Activated CD8-positive, alpha-beta memory T cell treated with anti-CD3 and anti-CD28 coated beads for 48 hours (primary cell): ENCODE data around the gene MARCHF6.
"Not testable (repeated sequence)": the region's sequence is repeated elsewhere in the genome, so short reads cannot be mapped to it uniquely, and the experiment has no call there.

ENCODE experiments used
- DNase-seq, 3 experiments: peaks; one replicate each; pipeline ENCODE4 v3.0.0-alpha.2; 2020; ENCODE audit warnings: low read depth in 2 of 3, low spot score in 2 of 3

MARCHF6 gene

DNA sequence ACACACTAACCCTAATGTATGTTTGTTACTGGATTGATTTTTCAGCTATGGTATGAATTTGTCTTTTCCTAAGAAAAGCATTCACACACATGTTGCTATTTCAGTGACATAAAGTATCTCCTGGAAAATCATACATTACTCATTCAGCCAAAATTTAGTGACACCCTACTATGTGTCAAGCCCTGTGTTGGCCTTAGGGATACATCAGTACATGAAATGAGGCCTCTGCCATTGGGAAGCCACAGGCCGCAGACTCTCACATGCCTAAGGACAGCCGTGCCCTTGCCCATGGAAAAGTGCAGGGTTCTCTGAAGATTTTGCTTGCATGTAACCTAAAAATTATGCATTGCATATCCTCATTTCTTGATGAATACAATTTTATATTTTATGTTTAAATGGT is 5.2 kb upstream of the MARCHF6 start:
- DNase-seq, result no peak

DNA sequence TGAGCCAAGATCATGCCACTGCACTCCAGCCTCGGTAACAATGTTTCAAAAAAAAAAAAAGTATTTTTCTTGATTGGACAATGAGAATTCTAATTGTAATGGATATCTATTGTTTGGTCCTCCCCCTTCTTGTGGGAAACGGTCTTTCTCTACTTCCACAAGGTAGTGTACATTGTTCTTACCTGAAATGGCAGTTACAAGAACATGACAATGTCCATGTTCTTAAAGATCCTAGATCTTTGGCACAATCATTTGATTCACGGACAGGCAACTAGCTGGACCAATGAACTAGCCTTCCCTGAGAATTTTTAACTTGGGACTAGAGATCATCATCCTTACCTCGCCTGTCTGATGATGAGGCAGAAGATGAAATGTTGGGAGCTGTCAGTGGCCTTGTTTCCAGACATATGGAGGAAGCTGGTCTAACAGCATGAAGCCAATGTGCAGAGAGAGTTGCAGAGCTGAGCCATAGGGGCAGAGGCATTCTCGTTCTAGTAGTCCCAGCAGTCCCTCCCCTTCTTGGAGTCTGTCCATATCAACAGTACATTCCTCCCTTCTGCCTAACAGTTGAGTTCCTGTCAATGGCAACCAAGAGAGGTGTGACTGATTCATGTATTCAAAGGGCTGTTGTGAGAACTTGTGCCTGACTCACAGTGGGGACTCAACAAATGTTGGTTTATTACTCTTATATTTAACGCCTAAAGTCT is 2.1 kb upstream of the MARCHF6 start:
- no peak for DNase-seq

DNA sequence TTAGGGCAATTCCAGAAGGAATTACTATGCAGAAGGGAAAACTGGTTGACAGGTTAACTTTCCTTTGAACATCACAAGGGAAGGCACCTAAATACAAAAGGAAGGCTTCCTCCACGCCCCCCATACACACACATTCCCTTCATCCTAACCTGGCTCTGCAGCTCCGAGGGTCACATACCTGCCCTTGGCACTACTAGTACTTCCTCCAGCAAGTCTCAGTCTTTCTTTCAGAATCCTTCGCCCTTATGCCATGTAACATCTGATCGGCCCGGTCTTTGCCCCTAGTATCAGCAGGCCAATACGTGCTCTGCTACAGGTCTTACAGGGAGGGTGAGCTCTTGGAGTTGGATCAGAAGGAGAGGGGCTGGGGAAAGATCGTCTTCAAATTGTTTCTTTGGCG is 1.6 kb upstream of the MARCHF6 start:
- no peak for DNase-seq

DNA sequence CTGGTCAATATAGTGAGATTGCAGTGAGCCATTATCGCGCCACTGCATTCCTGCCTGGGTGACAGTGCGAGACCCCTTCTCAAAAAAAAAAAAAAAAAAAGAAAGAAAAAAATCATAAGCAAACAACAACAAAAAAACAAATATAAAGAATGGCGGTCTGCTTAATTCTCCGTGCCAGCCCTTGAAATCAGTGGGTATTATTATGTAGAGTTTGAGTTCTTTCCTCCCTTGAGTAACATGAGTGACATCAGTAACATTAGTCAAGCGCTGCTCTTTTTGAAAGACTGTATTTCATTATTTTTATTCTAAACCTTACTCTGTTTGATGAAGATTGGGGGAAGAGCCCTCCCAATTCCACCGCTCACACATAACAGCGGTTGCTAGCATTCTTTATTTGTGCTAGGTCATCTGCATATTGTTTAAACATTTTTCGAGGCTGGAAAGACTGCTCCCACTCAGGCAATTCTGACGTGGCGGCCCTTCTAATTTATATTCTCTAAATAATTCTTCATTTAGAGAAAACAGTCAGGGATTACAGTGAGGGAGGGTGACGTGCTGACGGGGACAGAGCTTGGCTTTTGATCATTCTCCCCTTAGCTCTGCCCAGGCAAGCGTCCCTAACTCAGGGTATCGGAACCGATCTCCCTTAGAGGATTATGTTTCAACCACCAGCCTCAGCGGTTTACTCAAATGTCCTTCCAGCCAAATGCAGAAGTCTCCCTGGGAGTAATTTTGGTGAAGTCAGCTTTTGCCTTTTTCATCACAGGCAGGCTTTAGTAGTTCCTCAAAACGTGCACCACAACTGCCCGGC is 860 bp upstream of the MARCHF6 start:
- no peak for DNase-seq

DNA sequence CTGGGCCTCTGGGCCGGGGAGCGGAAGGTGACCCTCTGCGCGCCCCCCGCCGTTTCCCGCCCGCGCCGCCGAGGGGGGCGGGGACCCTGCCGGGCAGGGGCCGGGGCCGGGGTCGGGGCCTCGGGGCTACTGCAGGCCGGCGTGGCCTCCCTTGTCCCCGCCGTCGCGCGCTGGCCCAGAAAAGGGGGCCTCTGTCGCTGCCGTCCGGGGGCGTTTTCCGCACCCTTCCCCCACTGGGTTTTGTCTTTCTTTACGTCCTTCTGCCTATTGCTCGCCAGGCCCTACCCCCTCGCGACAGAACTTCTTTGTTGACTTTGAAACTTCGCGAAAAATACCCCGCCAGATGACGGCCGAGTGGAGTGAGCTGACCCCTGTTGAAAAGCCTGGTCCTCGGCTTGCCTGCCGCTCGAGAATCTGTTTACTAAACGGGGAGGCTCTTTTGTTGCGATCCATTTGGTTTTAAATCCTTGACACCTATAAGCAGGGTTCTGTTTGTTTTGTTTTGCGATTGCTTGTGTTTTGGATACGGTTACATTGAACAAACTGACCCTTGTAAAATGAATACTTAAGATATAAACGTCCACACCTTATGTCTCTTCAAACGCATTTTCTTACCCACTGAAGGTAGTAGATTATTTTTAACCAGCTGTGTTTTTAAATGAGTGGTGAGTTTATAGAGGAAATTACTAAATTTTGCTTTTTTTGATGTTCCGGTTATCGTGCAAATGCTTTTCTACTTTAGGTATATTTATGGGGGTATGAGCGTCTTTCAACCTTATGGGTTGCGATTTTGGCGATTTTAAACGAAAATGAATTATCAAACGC is 765 bp downstream of the MARCHF6 start:
- peak in 2 of 3 experiments; percentile 18 to 23 for DNase-seq

DNA sequence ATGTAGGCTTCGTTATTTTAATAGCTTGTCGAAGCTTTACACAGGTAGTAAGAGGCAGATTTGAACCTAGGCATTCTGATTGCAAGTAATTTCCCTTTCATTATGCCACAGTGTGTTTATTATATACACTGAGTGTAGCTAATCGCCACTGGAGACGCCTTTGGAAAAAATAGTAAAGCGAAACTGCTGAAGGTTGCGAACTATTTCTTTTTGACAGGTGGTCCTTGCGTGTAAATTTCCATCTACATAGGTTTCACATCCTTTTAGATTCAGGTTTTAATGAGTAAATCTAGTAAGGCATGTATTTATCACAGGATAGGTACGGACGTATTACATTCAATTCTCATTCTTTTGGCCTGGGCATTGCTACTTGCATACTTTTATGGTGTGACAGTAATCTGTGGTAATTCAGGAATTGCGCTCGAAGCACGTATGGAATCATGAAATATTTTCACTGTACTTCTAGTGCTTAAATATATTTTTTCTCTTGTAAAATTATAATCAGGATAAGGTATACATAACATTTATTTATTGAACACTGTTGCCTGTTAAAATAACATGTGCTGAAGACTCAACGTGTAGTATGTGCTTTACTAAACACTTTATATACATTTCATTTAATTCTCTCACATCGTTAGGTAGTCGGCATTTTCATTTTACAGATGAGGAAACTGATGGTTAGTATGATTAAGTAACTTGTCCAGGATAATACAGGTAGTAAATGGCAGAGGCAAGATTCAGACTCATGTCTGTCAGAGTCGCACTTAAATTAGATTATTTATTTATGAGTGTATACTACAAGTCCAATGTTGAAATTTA is 1.8 kb downstream of the MARCHF6 start:
- DNase-seq, result no peak

DNA sequence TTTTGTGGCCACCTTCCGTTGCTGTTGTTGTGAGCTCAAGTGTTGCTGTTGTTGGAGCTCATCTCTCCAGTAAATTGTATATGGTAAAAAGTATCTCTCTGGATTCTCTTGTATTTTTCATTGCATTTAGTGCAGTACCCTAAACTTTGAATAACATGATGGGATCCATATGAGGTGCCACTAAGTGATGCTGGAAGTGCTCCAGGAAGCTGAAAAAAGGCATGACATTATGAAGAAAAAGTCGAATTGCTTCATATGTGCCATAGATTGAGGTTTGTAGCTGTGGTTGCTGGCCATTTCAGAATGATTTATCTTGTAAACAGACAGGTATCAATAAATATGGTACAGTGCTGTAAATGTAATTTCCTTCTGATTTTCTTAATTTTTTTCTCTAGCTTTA is 5.5 kb downstream of the MARCHF6 start:
- no peak for DNase-seq

DNA sequence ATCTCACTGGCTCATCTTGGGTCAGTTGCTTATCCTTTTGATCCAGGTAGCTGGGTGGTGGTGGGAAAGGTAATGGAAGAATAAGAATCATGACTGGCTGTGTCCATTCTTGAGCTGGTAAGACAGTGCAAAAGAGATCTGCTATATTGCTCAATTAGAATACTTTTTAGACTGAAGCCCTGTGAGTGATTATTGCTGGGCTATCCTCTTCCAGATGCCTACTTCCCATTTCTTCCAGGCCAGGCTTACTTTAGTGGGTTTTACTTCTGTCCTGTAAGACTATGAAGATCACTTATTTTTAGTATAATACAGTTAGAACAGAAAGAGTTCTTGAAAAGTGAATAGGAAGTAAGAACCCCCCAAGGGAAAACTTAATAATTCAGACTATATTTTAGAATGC is 7.2 kb downstream of the MARCHF6 start:
- no peak for DNase-seq

DNA sequence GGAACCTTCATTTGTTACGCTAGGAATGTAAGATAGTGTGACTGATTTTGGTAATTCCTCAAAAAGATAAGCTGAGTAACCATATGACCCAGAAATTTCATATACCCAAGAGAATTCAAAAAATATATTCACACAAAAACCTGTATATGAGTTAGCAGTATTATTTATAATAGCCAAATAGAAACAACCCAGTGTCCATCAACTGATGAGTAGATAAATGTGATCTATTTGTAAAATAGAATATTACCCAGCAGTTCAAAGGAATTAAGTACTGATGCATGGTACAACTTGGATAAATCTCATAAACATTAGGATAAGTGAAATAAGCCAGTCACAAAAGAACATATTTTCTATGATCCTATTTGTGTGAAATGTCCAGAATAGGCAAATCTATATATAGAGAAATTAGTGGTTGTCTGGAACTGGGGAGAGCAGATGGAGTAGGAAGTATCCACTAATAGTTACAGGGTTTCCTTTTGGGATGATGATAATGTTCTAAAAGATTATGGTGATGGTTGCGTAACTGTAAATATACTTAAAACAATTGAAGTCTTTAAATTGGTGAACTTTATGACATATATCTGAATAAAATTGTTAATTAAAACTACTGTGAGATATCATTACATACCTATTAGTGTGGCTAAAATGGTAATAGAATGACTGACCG is 10.2 kb downstream of the MARCHF6 start:
- DNase-seq, result no peak

DNA sequence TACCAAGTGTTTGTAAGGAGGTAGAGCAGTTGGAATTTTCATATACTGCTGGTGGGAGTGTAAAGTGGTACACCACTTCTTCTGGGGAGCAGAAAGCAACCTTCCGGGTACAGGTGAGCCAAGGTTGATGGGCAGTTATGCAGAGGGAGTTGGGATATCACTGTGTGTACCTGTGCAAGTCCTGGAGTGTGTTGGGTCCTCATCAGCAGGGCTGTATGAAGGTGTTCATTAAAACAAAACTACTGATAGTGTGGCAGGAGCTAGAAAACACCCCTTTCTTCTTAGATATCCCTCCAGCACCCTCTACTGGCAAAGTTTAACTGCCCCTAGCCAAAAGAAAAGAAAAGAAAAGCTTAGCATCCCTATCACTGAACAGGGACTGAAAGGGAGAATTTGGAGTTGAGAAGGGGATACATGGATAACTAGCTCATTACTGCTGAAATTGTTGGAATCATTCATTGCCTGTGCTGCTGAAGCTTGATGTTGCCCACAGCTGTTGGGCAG is 10.7 kb downstream of the MARCHF6 start:
- DNase-seq, result no peak

DNA sequence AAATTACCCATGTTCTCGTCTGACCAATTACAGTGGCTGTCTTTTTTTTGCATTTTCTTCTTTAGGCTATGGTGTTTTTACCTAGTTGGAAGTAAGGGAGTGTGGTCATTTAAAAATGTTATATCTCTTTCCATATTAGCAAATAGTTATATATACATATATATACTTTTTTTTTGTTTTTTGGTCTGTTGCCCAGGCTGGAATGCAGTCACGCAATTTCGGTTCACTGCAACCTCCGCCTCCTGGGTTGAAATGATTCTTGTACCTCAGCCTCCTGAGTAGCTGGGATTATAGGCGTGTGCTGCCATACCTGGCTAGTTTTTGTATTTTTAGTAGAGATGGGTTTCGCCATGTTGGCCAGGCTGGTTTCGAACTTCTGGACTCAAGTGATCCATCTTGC is 12.3 kb downstream of the MARCHF6 start:
- DNase-seq, result no peak

DNA sequence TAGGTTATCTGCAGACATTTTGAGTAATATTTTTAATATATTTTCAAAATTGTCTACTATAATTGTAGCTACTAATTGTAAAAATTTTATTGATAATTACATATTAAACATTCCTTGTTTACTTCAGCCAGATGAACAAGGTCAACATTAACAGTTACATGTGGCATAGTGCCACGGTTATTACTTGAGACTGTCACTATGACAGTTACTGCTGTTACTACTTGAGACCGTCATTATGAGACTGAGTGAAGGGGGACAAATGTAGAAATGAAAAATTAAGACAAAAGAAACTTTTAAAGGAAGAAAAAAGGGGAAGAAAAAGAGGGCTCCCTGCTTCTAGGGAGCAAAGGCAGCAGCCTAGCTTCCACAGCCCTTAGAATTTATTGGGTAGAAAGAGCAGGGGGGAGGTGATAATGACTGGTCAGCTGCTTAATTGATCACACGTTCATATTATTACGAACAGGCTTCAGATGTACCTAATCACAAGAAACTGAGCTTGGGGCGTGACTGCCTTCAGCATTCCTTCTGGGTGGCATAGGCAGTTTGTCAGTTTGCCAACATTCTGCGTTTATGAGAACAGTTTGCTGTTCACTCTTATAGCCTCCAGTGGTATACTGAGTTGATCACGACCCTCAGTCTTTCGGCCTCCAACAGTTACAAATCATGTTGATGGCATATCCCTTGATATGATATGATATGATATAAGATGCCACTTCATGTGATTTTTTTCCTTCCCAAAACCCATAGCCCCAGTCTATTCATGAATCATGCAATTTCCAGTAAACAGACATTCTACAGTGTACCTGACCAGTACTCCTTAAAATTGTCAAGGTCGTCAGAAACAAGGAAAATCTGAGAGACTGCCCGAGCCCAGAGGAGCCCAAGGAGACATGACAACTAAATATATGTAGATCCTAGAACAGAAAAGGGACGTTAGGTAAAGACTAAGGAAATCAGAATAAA is 13.1 kb downstream of the MARCHF6 start:
- no peak for DNase-seq

DNA sequence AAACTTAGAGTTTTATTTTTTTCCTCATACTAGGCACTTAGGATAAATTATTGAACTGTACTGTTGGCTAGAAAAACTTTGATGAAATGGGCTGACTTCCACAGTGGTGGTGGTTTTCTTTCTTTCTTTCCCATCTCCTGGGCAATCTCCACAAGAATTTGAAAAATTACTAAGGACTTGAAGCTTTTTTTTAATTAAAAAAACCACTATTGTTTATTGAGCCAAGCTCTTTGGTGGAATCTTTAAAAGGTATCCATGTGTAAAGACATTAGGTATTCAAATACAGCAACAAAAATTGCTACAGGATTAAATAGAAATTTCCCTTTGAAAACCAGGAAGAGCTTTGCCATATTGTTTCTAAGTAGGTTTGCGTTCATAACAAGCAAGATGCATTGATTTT is 14.1 kb downstream of the MARCHF6 start:
- no peak for DNase-seq

DNA sequence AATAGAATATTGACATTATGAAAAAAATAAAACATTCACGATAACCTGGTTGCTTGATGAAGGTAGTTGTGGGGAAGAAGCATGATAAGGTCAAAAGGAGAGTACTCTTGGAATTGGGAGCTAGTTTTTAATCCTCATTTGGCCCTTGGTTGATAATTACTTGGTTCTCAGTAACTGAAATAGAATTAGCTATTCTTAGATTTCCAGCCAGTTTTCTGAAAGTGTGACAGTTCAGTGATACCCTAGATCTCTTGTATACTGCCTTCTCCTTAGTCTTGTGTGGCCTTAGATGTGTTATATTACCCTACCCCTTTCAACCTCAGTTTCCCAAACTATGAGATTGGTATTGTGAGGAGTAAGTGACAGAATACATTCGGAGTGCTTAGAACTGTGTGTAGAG is 17.4 kb downstream of the MARCHF6 start:
- DNase-seq, result no peak

DNA sequence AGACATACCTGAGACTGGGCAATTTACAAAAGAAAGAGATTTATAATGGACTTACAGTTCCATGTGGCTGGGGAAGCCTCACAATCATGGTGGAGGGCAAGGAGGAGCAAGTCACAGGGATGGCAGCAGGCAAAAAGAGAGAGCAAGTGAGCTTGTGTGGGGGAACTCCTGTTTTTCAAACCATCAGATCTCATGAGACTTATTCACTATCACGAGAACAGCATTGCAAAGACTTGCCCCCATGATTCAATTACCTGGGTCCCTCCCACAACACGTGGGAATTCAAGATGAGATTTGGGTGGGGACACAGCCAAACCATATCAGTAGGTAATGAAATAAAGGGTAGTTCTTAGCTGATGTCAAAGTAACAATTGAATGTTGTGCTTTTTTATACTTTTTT is 17.9 kb downstream of the MARCHF6 start:
- not testable (repeated sequence) for DNase-seq

DNA sequence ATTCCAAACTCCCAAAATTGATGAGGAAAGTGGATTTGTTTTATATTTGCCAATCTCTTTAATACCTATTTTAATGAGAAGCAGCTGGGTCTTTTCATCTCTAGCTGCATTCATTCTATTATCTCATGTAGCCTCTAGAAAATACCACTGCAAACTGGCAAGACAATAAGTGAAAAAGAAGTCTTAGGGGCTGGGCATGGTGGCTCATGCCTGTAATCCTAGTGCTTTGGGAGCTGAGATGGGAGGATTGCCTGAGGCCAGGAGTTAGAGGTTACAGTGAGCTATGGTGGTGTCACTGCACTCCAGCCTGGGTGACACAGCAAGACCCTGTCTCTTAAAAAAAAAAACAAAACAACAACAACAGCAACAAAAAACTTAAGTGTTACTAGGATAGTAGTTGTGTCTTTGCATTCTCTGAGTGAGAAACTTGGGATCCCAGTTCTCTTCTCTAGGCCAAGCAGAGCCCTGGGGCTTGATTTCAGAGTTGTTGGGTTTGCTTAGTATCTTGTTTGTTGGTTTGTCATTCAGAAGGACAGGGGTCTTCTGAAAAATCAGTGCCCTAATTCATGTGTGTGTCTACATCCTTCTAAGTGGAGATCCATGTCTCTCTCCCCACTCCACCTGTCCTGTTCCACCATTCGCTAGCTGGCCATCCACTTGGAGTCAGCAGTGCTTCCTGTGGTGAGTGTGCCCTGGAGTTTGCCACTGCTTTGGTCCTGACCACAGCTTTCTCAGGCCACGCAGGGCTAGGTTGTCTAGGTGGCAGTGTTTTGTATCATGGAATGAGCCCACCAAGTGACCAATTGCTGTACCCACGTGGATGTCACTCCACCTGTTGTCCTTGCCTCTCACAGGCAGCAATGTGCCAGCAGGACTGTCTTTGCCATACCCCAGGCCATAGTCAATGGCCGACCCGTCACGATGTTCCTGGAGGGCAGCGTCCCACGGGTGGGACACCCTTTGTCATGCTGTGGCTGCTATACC is 19.5 kb downstream of the MARCHF6 start:
- no peak for DNase-seq

DNA sequence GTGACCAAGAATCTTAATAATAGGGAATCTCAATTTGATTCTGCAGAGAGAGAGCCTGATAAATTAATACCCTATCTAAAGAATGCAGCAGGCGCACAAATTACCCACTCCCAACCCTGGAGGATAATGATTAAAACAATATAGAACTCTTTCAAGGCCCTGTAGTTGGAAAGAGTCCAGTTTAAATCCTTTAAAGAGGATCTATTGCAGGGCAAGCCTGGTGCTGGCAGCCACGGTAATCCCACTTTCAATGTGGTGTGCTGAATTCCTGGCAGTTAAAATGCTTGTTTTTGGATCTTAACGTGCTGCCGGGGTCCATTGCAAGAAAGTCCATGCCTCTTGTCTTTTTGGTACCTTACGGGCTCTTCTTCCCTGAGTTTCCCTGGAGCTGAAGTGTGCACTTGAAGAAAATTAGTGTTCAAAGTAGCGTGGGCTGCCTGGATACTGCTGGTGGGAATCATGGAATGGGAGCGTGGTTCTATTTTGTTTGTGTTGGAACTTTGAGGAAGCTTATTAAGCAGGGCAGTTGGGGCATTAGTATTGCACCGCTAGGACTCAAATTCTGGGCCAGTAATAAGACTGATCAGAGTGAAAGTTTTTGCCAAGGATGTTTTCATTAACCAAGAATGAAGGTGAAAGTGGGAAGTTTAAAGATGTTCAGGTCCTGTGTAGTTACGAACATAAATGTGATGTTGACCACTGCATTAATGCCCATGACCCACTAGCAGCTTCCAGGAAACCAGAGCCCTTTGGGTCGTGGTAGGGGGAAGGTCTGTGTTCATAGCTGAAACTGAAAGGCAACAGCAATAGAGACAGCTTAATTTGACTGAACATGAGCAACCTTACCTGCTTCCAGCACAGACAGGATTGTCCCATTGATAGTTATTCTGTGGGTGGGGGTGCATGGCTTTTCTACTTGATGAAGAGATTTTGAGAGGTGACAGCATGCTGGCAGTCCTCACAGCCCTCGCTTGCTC is 20.8 kb downstream of the MARCHF6 start:
- DNase-seq, result no peak
